GM18873 (cell line): Measurements from ENCODE around the gene CCDC142.
"Not testable (repeated sequence)": the region's sequence is repeated elsewhere in the genome, so short reads cannot be mapped to it uniquely, and the experiment has no call there.

ENCODE experiments used
- ATAC-seq: cut with Tn5 transposase; IDR thresholded peaks from one replicate; pipeline ENCODE4 v1.9.1; 2021; ENCODE audit warnings: mild to moderate bottlenecking, moderate library complexity, moderate number of reproducible peaks; ENCODE audit not compliant: unreplicated experiment, low FRiP score

Gene CCDC142

DNA sequence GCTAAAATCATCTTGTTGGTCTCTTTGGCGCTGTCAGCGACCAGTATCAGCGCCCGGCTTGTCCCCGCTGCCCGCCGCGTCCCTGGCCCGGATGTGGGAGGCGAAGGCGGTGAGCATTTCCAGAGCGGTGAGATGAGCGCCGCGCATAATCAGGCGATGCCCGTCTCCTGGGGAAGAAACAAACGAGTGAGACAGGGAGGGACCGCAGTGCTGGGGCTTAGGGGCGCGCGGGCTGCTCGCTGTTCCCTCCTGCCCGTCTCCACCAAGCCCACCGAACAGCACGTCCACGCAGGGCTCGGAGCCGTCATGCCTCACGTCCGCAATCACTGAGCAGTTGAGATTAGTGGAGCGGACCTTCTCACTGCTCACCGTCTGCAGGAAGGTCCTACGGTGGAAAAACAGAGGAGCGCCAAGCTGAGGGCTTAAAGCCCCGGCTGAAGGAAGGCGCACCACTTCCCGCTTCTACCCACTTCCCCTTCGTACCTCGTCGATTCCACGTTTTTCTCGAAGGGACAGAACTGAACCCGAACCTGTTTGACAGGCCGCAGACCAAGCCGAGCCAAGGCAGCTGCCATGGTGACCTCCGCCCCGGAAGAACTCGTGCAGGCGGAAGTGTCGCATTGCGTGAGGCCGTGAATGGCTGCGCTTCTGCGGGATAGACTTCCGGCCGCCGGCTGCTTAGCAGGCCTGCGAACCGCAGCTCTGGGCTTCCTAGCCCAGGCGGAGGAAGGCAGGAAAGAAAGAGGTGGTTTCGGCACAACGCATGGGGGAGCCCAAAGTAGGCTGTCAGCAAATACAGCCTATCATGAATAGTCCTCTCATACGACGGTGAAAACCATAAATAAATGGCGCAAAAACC is 10.5 kb downstream of the CCDC142 start, which contains the start of gene MRPL53:
Gene MRPL53, minus strand, starts transcription at position 595 of the 859 bp plus-strand sequence. Its CDS starts 20 bp downstream, at position 575.
- peak; percentile 68 for ATAC-seq

DNA sequence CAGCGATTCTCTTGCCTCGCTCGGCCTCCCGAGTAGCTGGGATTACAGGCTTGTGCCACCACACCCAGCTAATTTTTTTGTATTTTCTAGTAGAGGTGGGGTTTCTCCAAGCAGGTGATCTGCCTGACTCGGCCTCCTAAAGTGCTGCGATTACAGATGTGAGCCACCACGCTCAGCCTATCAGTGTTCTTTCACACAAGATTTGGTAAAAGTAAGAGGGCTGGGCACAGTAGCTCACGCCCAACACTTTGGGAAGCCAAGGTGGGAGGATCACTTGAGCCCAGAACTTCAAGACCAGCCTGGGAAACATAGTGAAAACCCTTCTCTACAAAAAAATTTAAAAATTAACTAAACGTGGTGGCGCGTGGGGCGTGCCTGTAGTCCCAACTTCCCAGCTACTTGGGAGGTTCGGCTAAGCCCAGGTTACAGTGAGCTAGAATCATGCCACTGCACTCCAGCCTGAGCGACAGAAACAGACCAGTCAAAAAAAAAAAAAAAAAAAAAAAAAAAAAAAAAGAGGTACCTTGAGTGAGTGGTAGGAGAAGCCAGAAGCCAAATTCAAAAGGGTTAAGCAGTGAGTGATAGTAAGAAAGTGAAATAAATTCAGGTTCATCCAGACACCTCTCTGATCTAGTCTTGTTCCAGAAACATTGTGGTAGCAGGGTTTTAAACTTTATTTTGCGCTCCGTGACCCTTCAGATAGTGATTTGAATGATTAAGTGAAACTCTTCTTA is 11.3 kb downstream of the CCDC142 start:
- no peak for ATAC-seq

DNA sequence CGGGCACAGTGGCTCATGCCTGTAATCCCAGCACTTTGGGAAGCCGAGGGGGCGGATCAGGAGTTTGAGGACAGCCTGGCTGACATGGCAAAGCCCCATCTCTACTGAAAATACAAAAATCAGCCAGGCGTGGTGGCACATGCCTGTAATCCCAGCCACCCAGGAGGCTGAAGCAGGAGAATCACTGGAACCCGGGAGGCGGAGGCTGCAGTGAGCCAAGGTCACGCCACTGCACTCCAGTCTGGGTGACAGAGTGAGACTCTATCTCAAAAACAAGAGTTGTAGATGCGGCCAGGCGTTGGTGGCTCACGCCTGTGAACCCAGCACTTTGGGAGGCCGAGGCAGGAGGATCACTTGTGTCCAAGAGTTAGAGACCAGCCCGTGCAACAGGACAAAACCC is 12.1 kb downstream of the CCDC142 start:
- not testable (repeated sequence) for ATAC-seq

DNA sequence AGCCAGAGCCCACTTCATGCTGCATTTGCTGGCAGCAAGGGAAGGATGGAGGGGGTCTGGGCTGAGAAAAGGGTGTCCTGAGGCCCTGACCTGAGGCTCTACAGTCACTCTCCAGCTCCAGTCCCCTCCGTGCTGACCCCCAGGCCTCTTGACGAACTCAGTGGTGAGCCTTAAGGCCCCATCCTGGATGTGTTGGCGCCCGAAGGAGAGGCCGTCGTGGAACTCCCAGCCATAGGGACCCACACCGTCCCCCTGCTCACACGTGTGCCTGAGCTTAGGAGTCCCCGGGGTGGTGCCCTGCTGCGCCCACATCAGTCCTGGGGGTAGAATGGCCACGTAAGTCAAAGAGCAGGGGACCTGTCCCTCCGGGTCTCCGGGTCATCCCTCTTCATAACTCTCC is 18.4 kb downstream of the CCDC142 start:
- ATAC-seq: no peak

DNA sequence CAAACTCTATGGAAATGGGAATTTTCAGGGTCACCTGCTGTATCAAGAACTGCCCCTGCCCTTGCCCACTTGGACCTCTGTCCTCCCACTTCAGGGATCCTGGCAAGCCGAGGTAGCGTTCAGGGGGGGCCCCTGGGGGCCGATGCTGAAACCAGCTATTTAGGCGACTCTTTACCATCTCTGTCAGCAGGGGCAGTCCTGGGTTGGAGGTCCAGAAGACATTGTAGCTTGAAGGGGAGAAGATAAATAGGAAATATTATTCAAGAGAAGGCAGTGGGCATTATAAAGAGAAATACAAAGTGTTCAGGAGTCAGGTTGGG is 20.1 kb downstream of the CCDC142 start:
- ATAC-seq: no peak

DNA sequence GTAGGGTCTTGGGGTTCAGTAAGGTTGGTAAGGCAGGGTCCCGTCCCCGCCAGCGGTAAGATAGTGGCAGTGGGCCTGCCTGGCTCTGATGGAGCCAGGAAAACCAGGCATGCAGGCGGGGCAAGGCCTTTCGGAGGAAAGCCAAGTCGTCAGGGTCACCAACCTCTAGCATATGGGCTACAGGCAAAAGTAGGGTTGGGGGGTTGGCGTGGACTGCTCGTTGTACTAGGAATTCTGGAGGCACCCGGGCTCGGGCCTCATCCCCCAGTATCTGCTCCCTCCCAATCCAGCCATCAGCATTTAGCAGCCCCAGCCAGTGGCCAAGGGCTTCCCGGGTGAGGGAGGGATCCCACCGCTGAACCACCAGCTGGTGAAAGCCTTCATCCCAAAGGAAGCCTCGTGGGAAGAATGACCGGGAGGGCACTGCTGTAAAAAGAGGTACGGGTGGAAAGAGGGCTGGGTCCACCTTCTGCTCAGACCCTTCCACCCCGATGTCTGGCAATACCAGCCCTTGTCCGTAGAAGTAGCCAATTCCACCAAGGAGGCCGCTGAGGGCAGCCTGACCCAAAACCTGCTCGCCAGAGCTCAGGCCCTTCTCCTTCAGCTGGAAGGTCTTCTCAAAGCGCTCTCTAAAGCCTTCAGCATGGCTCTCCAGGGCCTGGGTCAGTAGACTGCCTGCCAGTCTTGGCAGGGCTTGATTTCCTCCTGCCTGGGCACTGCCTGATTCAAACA is 20.6 kb downstream of the CCDC142 start:
- no peak for ATAC-seq

DNA sequence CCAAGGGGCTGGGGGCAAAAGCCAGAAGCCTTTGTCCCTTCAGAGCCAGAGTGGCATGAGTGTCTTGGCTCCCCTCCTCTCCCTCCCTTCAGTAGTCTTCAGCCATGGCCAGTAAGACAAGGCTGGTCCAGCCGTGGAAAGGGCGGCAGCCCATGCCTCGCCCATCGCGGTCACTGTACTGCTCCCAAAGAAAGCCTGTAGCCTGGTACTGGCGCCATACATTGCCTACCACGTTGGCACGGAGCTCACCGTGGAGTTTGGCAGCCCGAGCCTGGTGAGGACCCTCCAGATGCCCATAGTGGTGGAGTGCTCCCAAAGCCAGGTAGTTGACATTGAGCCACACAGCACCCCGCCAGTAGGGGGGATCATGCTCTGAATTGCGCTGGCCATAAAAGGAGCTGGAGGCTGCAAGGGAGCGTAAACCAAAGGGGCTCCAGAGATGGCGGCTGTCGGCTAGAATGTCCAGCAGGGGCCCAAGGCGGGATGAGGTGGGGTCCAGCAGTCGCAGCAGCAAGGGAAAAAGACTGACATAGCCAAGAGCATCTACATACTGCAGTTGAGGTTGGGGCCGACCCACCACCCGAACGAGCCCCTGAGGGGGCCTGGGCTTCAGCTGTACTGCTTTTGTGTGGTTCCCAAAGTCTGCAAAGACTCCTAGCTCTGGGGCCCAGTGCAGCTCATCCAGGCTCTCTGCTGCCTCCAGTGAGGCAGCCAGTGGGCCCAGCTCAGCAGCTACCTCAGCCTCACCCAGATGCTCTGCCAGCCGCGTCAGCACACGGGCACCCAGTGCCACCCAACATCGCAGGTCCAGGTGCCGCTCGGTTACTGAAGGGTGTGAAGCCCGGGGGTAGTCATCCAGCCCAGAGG is 21.4 kb downstream of the CCDC142 start:
- no peak for ATAC-seq

DNA sequence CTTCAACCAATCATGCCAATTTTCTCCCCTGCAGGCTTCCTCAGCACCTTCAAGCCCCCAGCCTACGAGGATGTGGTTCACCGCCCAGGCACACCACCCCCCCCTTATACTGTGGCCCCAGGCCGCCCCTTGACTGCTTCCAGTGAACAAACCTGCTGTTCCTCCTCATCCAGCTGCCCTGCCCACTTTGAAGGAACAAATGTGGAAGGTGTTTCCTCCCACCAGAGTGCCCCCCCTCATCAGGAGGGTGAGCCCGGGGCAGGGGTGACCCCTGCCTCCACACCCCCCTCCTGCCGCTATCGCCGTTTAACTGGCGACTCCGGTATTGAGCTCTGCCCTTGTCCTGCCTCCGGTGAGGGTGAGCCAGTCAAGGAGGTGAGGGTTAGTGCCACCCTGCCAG is 22.6 kb downstream of the CCDC142 start:
- ATAC-seq: not testable (repeated sequence)

DNA sequence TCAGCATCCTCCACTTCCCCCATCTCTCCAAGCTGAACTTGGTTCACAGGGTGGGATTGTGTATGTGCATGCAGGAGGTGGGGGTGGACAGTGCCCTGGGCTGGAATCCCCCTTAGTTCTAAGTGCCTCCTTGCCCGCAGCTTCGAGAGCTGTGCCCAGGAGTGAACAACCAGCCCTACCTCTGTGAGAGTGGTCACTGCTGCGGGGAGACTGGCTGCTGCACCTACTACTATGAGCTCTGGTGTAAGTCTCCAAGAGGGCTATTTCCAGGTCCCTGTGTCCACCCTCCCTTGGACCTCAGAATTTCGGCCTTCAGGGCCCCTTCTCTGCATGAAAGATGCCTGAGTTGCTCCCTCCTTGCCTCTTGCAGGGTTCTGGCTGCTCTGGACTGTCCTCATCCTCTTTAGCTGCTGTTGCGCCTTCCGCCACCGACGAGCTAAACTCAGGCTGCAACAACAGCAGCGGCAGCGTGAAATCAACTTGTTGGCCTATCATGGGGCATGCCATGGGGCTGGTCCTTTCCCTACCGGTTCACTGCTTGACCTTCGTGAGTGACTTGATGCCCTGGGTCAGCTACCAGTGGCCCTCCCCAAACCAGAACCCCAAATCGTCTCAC is 23.2 kb downstream of the CCDC142 start:
- not testable (repeated sequence) for ATAC-seq

DNA sequence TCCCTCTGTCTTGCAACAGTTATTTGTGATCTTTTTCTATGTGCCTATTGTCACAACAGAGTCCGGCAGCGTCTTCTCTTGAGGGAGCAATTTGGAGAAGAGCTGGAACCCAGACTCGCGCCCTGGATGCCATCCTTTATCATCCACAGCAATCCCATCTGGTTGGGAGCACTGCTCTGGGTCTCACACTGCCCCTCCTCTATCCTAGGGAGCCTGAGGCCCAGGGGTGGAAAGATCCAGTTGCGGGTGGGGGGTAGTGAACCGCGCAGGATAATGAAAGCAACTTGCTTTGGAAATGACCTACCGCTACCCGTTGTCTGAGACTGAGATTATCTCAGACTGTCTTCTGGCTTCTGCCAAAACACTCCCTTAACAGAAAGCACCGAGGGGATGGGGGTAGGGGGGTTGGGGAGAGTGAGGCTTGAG is 23.8 kb downstream of the CCDC142 start:
- ATAC-seq: no peak

DNA sequence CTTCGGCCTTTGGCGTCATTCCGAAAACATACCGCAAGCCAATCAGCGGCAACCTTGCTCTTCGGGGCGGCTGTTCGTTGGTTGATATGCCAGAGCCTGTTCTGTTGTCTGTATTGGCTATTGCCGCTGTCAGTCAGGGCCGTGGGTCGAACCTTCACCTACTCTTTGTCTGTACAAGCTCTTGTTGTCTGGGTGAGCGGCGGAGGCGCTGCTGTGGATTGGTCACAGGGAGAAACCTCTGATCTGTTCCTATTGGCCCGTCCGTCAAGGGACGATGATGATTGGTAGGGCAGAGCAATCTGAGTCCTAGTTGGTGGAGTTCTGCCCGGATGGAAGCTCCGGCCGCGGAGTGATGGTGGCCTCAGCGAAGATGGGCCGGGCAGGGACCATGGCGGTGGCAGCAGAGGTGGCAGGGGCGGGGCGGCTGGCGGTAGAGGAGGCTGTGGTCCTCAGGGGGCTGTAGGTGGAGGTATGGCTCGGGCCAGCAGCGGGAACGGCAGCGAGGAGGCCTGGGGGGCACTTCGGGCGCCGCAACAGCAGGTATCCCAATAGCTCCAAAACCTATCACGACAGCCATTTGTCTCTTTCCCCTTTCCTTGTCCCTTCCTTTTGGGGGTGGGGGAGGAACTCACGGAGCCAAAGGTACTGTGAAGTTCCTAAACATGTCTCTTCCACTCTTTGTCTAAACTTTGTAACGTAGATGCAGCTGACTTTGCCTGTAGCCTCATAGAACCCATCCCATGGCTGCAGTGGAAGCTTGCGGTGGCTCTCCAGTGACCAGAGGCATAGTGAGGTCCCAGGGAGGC is 24.5 kb downstream of the CCDC142 start, which contains the start of gene WBP1:
Gene WBP1, plus strand, starts transcription at position 307 of the 806 bp plus-strand sequence. Its CDS starts 165 bp downstream, at position 472.
- peak; percentile 83 for ATAC-seq

DNA sequence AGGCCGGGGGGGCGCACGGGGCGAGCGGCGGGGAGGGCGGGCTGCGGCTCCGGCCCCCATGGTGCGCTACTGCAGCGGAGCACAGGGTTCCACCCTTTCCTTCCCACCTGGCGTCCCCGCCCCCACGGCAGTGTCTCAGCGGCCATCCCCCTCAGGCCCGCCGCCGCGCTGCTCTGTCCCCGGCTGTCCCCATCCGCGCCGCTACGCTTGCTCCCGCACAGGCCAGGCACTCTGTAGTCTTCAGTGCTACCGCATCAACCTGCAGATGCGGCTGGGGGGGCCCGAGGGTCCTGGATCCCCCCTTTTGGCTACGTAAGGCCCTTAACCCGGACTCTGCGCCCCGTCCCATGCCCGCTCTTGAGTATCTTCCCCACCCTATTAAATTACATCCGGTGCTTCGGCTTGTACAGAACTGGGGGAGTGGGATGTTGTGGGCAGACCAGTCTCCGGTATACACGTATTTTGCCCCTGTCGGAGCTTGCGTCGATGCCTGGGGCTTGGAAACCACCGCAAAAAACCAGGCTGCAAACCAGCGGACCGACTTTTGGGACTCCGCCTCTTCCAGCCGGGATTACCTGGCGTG is 25.2 kb downstream of the CCDC142 start:
- peak; percentile 23 for ATAC-seq

DNA sequence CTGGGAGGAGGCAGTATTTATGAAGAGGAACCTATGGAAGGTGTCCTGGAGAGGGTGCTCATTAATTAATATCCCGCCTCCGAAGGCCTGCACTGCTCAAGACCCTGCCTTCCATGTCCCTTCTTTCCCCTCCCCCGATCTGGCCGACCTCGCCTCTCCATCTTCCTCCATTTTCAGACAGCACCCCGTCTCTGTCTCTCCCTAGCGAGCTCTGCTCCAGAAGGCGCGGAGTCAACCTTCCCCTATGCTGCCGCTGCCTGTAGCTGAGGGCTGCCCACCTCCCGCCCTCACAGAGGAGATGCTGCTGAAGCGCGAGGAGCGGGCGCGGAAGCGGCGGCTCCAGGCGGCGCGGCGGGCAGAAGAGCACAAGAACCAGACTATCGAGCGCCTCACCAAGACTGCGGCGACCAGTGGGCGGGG is 25.7 kb downstream of the CCDC142 start:
- ATAC-seq: no peak

DNA sequence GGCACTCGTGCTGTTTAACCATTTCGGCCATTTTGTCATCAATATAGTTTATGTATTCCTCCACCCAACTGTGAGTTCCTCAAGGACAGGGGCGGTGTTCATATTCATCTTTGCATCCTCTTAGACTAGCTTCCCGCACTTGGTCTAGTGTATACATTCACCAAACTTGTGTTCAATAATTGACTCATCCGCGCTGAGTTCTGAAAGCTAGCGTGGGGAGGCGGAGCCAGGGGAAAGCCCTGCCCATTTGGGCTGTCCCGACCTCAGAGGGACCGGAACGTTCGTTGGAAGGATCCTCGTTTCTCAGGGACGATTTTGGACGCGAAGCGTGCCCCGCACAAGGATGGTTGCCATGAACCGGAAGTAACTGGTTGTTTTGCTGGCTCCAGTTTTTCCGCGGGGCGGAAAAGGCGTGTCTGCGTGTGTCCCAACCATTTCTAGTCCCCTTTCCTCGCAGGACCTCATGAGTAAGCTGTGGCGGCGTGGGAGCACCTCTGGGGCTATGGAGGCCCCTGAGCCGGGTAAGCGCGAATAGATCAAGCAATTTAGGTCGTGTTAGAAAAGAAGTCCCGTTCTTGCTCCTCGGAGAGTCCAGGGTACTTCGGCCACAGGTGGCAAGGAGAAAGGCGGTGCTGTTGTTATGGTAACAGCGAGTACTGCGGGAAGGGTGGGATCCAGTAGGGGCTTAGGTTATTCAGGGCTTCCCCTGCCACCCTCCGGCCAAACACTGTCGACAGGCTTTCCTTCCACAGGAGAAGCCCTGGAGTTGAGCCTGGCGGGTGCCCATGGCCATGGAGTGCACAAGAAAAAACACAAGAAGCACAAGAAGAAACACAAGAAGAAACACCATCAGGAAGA is 27.9 kb downstream of the CCDC142 start, which contains the start of gene INO80B:
Gene INO80B, plus strand, starts transcription at position 434 of the 858 bp plus-strand sequence. Its CDS starts 30 bp downstream, at position 464.
- ATAC-seq: peak; percentile 46

DNA sequence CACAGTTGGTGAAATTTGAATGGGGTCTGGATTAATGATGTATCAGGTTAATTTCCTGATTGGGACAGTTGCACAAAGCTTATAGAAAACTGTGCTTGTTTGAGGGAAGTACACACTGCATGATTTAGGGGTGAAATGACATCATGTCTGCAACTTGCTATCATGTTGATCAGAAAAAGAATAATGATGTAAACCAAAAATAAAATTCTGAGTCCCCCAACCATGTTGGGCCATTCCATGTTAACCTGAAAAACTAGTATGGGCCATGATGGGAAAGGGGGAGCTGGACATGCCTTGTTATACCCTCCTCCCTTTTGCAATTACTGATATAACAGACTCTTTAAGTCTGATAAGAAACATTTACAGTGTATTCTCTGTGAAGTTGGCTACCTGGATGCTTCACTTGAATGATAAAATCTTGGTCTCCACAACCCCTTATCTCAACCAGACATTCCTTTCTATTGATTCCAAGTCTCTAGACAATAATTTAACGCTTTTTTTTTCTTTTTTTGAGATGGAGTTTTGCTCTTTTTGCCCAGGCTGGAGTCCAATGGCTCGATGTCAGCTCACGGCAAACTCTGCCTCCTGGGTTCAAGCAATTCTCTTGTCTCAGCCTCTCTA is 32.1 kb downstream of the CCDC142 start:
- no peak for ATAC-seq

DNA sequence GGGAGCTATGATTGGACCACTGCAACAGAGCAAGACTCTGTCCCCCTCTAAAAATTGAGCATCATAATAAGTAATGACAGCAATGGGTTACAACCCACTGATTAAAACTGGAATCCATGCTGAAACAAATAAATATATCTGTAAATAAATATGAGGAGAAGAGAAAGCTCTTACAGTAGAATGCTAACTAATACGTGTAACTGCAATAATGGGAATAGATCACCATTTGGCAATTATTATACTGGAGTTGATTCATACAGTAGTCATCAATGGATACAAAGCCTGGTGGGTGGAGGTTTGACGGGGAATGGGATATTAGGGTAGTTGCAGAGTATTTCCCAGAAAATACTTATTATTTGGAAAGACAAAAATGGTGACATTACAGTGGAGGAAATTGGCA is 34.0 kb downstream of the CCDC142 start:
- no peak for ATAC-seq
